ENCODE results near the gene ABI3.
"Not testable (repeated sequence)": the region's sequence is repeated elsewhere in the genome, so short reads cannot be mapped to it uniquely, and the experiment has no call there.

The ABI3 gene

GRCh38 chr17:49183801-49184200 lies 26.7 kb upstream of the ABI3 start:
- Histone ChIP-seq H3K4me1 (ENCODE audit: control insufficient read depth, insufficient read depth, low read length) (peaks cover 2% of the 10 kb centered on the region; the same call in 1 of the 2 replicates), H3K4me3 (ENCODE audit: low read length) (no peak overlapping the region), H3K27ac (ENCODE audit: low read length) (no peak overlapping the region), H3K27me3 (ENCODE audit: control insufficient read depth, insufficient read depth, low read length) (no peaks in the 10 kb centered on the region), H3K9me3 (ENCODE audit: control insufficient read depth, insufficient read depth, low read length) (0 out of 2 replicates have a peak, but pooled peaks cover 2% of the 10 kb centered on the region), H3K36me3 (ENCODE audit: control insufficient read depth, insufficient read depth, low read length) (no peaks in the 10 kb centered on the region)
- WGBS (ENCODE audit: insufficient coverage, insufficient read length): no CpG with 5 or more reads among the region's 7 CpGs
- no peak for DNase-seq (ENCODE audit: low read depth, low spot score)

- DNase-seq (ENCODE audit: low read depth, low spot score); H3K27ac ChIP-seq (ENCODE audit: low read length); H3K4me1 ChIP-seq (ENCODE audit: control insufficient read depth, insufficient read depth, low read length); H3K4me3 ChIP-seq (ENCODE audit: low read length); H3K27me3 ChIP-seq (ENCODE audit: control insufficient read depth, insufficient read depth, low read length); H3K9me3 ChIP-seq (ENCODE audit: control insufficient read depth, insufficient read depth, low read length); H3K36me3 ChIP-seq (ENCODE audit: control insufficient read depth, insufficient read depth, low read length): not testable (repeated sequence)
These were observed 26.0 kb upstream of the ABI3 start for GRCh38 chr17:49184522-49184921.

- DNase-seq (ENCODE audit: low read depth, low spot score): not testable (repeated sequence)
These were observed 25.1 kb upstream of the ABI3 start for GRCh38 chr17:49185381-49185780.

GRCh38 chr17:49187301-49187700 lies 23.2 kb upstream of the ABI3 start:
- no CpG with 5 or more reads among the region's 3 CpGs for WGBS (ENCODE audit: insufficient coverage, insufficient read length)
- peaks cover 3% of the 10 kb centered on the region; the same call in 1 of the 2 replicates for H3K4me1 ChIP-seq (ENCODE audit: control insufficient read depth, insufficient read depth, low read length)
- no peaks in the 10 kb centered on the region for H3K27me3 ChIP-seq (ENCODE audit: control insufficient read depth, insufficient read depth, low read length)
- H3K9me3 ChIP-seq (ENCODE audit: control insufficient read depth, insufficient read depth, low read length): 0 out of 2 replicates have a peak, but pooled peaks cover 2% of the 10 kb centered on the region
- H3K27ac ChIP-seq (ENCODE audit: low read length): no peak overlapping the region
- no peak for DNase-seq (ENCODE audit: low read depth, low spot score)
- no peaks in the 10 kb centered on the region for H3K36me3 ChIP-seq (ENCODE audit: control insufficient read depth, insufficient read depth, low read length)
- H3K4me3 ChIP-seq (ENCODE audit: low read length): no peak overlapping the region

More at GRCh38 chr17:49185381-49185780, 25.1 kb upstream of the ABI3 start:
- not testable (repeated sequence) for H3K9me3 ChIP-seq (ENCODE audit: control insufficient read depth, insufficient read depth, low read length); H3K4me1 ChIP-seq (ENCODE audit: control insufficient read depth, insufficient read depth, low read length); H3K36me3 ChIP-seq (ENCODE audit: control insufficient read depth, insufficient read depth, low read length); H3K27ac ChIP-seq (ENCODE audit: low read length); H3K27me3 ChIP-seq (ENCODE audit: control insufficient read depth, insufficient read depth, low read length); H3K4me3 ChIP-seq (ENCODE audit: low read length)
- no CpG with 5 or more reads among the region's 1 CpG for WGBS (ENCODE audit: insufficient coverage, insufficient read length)

- Histone ChIP-seq H3K36me3 (ENCODE audit: control insufficient read depth, insufficient read depth, low read length) (no peaks in the 10 kb centered on the region), H3K9me3 (ENCODE audit: control insufficient read depth, insufficient read depth, low read length) (no peaks in the 10 kb centered on the region), H3K4me3 (ENCODE audit: low read length) (no peak overlapping the region), H3K27me3 (ENCODE audit: control insufficient read depth, insufficient read depth, low read length) (no peaks in the 10 kb centered on the region), H3K27ac (ENCODE audit: low read length) (no peak overlapping the region), H3K4me1 (ENCODE audit: control insufficient read depth, insufficient read depth, low read length) (0 out of 2 replicates have a peak, but pooled peaks cover 2% of the 10 kb centered on the region)
- no CpG with 5 or more reads among the region's 4 CpGs for WGBS (ENCODE audit: insufficient coverage, insufficient read length)
- no peak for DNase-seq (ENCODE audit: low read depth, low spot score)
These were observed 19.6 kb upstream of the ABI3 start for GRCh38 chr17:49190932-49191331.

GRCh38 chr17:49191409-49191916 lies 19.0 kb upstream of the ABI3 start:
- no CpG with 5 or more reads among the region's 8 CpGs for WGBS (ENCODE audit: insufficient coverage, insufficient read length)
- Histone ChIP-seq H3K27ac (ENCODE audit: low read length) (no peak overlapping the region), H3K4me1 (ENCODE audit: control insufficient read depth, insufficient read depth, low read length) (0 out of 2 replicates have a peak, but pooled peaks cover 2% of the 10 kb centered on the region), H3K27me3 (ENCODE audit: control insufficient read depth, insufficient read depth, low read length) (no peaks in the 10 kb centered on the region), H3K36me3 (ENCODE audit: control insufficient read depth, insufficient read depth, low read length) (no peaks in the 10 kb centered on the region), H3K4me3 (ENCODE audit: low read length) (peak overlapping the region; percentile 90; the same call in 1 of the 2 replicates), H3K9me3 (ENCODE audit: control insufficient read depth, insufficient read depth, low read length) (no peaks in the 10 kb centered on the region)
- no peak for DNase-seq (ENCODE audit: low read depth, low spot score)

GRCh38 chr17:49191917-49192741 lies 18.4 kb upstream of the ABI3 start:
- WGBS (ENCODE audit: insufficient coverage, insufficient read length): no CpG with 5 or more reads among the region's 53 CpGs
- no peak for DNase-seq (ENCODE audit: low read depth, low spot score)
- Histone ChIP-seq H3K4me1 (ENCODE audit: control insufficient read depth, insufficient read depth, low read length) (0 out of 2 replicates have a peak, but pooled peaks cover 2% of the 10 kb centered on the region), H3K9me3 (ENCODE audit: control insufficient read depth, insufficient read depth, low read length) (no peaks in the 10 kb centered on the region), H3K36me3 (ENCODE audit: control insufficient read depth, insufficient read depth, low read length) (no peaks in the 10 kb centered on the region), H3K27ac (ENCODE audit: low read length) (no peak overlapping the region), H3K4me3 (ENCODE audit: low read length) (peak overlapping the region; percentile 90), H3K27me3 (ENCODE audit: control insufficient read depth, insufficient read depth, low read length) (no peaks in the 10 kb centered on the region)

- H3K36me3 ChIP-seq (ENCODE audit: control insufficient read depth, insufficient read depth, low read length): no peaks in the 10 kb centered on the region
- no peaks in the 10 kb centered on the region for H3K27me3 ChIP-seq (ENCODE audit: control insufficient read depth, insufficient read depth, low read length)
- no peaks in the 10 kb centered on the region for H3K9me3 ChIP-seq (ENCODE audit: control insufficient read depth, insufficient read depth, low read length)
- H3K4me1 ChIP-seq (ENCODE audit: control insufficient read depth, insufficient read depth, low read length): 0 out of 2 replicates have a peak, but pooled peaks cover 2% of the 10 kb centered on the region
- no peak overlapping the region for H3K27ac ChIP-seq (ENCODE audit: low read length)
- no CpG with 5 or more reads among the region's 21 CpGs for WGBS (ENCODE audit: insufficient coverage, insufficient read length)
- no peak for DNase-seq (ENCODE audit: low read depth, low spot score)
- H3K4me3 ChIP-seq (ENCODE audit: low read length): peak overlapping the region; percentile 90; the same call in 1 of the 2 replicates
These were observed 16.8 kb upstream of the ABI3 start for GRCh38 chr17:49193513-49194296.

GRCh38 chr17:49194297-49194607 lies 16.3 kb upstream of the ABI3 start:
- Histone ChIP-seq H3K27ac (ENCODE audit: low read length) (no peak overlapping the region), H3K4me3 (ENCODE audit: low read length) (no peak overlapping the region), H3K4me1 (ENCODE audit: control insufficient read depth, insufficient read depth, low read length) (0 out of 2 replicates have a peak, but pooled peaks cover 2% of the 10 kb centered on the region), H3K36me3 (ENCODE audit: control insufficient read depth, insufficient read depth, low read length) (no peaks in the 10 kb centered on the region), H3K27me3 (ENCODE audit: control insufficient read depth, insufficient read depth, low read length) (no peaks in the 10 kb centered on the region), H3K9me3 (ENCODE audit: control insufficient read depth, insufficient read depth, low read length) (no peaks in the 10 kb centered on the region)
- no CpG with 5 or more reads among the region's 3 CpGs for WGBS (ENCODE audit: insufficient coverage, insufficient read length)
- DNase-seq (ENCODE audit: low read depth, low spot score): no peak

- Histone ChIP-seq H3K4me1 (ENCODE audit: control insufficient read depth, insufficient read depth, low read length) (0 out of 2 replicates have a peak, but pooled peaks cover under 1% of the 10 kb centered on the region), H3K27me3 (ENCODE audit: control insufficient read depth, insufficient read depth, low read length) (no peaks in the 10 kb centered on the region), H3K4me3 (ENCODE audit: low read length) (no peak overlapping the region), H3K36me3 (ENCODE audit: control insufficient read depth, insufficient read depth, low read length) (no peaks in the 10 kb centered on the region), H3K27ac (ENCODE audit: low read length) (no peak overlapping the region), H3K9me3 (ENCODE audit: control insufficient read depth, insufficient read depth, low read length) (no peaks in the 10 kb centered on the region)
- WGBS (ENCODE audit: insufficient coverage, insufficient read length): no CpG with 5 or more reads among the region's 4 CpGs
- DNase-seq (ENCODE audit: low read depth, low spot score): no peak
These were observed 14.8 kb upstream of the ABI3 start for GRCh38 chr17:49195751-49196150.

All from iPS DF 6.9 (cell line).